ENCODE results near the gene RNF14. TPM values are rescaled to one million over a fixed set of nuclear protein-coding genes. Genes with fewer than 3 reads are reported as not detected.

The RNF14 gene
- total RNA-seq, 1 experiment from 2014 or later = 37.5 TPM

GRCh38 chr5:141941307-141941706 is 27.6 kb upstream of the RNF14 start:
- Histone ChIP-seq H3K27ac (ENCODE audit: low read depth, low read length) (peak overlapping the region; percentile 53), H2AFZ (ENCODE audit: low read depth, low read length, poor library complexity, severe bottlenecking) (no peak overlapping the region), H3K79me2 (ENCODE audit: insufficient read depth, low read length) (no peaks in the 10 kb centered on the region), H3K9me3 (ENCODE audit: control insufficient read depth in 1 of 2, insufficient read depth in 1 of 2, low read depth in 1 of 2, low read length in 2 of 2) (no peaks in the 10 kb centered on the region), H3K4me3 (replicated peaks in 1 of 2; ENCODE audit: low read depth in 1 of 2, low read length in 2 of 2) (0 out of 4 replicates have a peak overlapping the region, but pooled peaks of 1 of the 2 experiments have one; percentile 6), H3K36me3 (ENCODE audit: control insufficient read depth in 1 of 2, insufficient read depth in 2 of 2, low read length in 2 of 2) (peaks cover 18% of the 10 kb centered on the region in 2 experiments), H3K4me1 (ENCODE audit: control insufficient read depth in 1 of 2, insufficient read depth in 2 of 2, low read length in 2 of 2) (peaks cover 5 to 17% of the 10 kb centered on the region in 2 experiments; a peak in 3 of 4 replicates), H3K9ac (ENCODE audit: low read length) (no peak overlapping the region), H3K9me2 (ENCODE audit: insufficient read depth) (no peaks in the 10 kb centered on the region), H3K27me3 (ENCODE audit: insufficient read depth, low read length) (no peaks in the 10 kb centered on the region), H4K20me1 (ENCODE audit: insufficient read depth) (no peaks in the 10 kb centered on the region), H3K4me2 (ENCODE audit: low read length) (peak overlapping the region; percentile 39)
- intact Hi-C loops (cut with micrococcal nuclease) = no loop called here
- DNase-seq (ENCODE audit: low read depth, low spot score) = no peak
- CTCF ChIA-PET = interaction anchor here (0.8 to 3.6 kb wide), 4 partner anchors 20 to 62 kb away, joined by 3 to 19 read pairs (median 4); partner anchors contain the start of gene RNF14
- no TSS peak for BruUV-seq (replicated peaks)
- peak; percentile 68 for ATAC-seq
- POLR2A ChIA-PET = interaction anchor here (0.9 kb wide), 1 partner anchor 18 kb away, joined by 6 read pairs; the partner anchor contains the start of gene DELE1
- RAD21 ChIA-PET (ENCODE audit: low non-redundant PET in 1 of 2, low total read pairs in 2 of 2, uncharacterized antibody in 2 of 2, unreplicated experiment in 2 of 2) = interaction anchor here in 1 of 2 experiments (0.9 kb wide), 1 partner anchor 250 kb away, joined by 3 read pairs; no protein-coding TSS in a partner anchor
- TF ChIP-seq JUND (IDR thresholded peaks at IDR 0.05) (peak; percentile 51), SP1 (IDR thresholded peaks at IDR 0.05; ENCODE audit: low read depth) (0 out of 2 replicates have a peak, but pooled peaks have one; percentile 23), CTCF (IDR thresholded peaks at IDR 0.05 in 2 of 3, conservative IDR thresholded peaks at IDR 0.05 in 1 of 3; ENCODE audit: borderline replicate concordance in 1 of 3, insufficient read depth in 1 of 3, low read depth in 2 of 3, low read length in 2 of 3) (no peak), CBX3 (IDR thresholded peaks at IDR 0.05; ENCODE audit: low read depth) (no peak)

- Histone ChIP-seq H3K9me3 (ENCODE audit: control insufficient read depth in 1 of 2, insufficient read depth in 1 of 2, low read depth in 1 of 2, low read length in 2 of 2) (no peaks in the 10 kb centered on the region), H3K4me3 (replicated peaks in 1 of 2; ENCODE audit: low read depth in 1 of 2, low read length in 2 of 2) (no peak overlapping the region), H3K36me3 (ENCODE audit: control insufficient read depth in 1 of 2, insufficient read depth in 2 of 2, low read length in 2 of 2) (peaks cover 13 to 14% of the 10 kb centered on the region in 2 experiments), H2AFZ (ENCODE audit: low read depth, low read length, poor library complexity, severe bottlenecking) (no peak overlapping the region), H3K79me2 (ENCODE audit: insufficient read depth, low read length) (no peaks in the 10 kb centered on the region), H3K9ac (ENCODE audit: low read length) (no peak overlapping the region), H3K4me2 (ENCODE audit: low read length) (peak overlapping the region; percentile 39; the same call in 1 of the 2 replicates), H3K27me3 (ENCODE audit: insufficient read depth, low read length) (no peaks in the 10 kb centered on the region), H3K27ac (ENCODE audit: low read depth, low read length) (no peak overlapping the region), H3K4me1 (ENCODE audit: control insufficient read depth in 1 of 2, insufficient read depth in 2 of 2, low read length in 2 of 2) (peaks cover 5 to 17% of the 10 kb centered on the region in 2 experiments; a peak in 3 of 4 replicates), H4K20me1 (ENCODE audit: insufficient read depth) (no peaks in the 10 kb centered on the region), H3K9me2 (ENCODE audit: insufficient read depth) (no peaks in the 10 kb centered on the region)
- intact Hi-C loops (cut with micrococcal nuclease) = no loop called here
- ATAC-seq (no peak), DNase-seq (ENCODE audit: low read depth, low spot score) (no peak)
- no TSS peak for BruUV-seq (replicated peaks)
- TF ChIP-seq CTCF (IDR thresholded peaks at IDR 0.05 in 2 of 3, conservative IDR thresholded peaks at IDR 0.05 in 1 of 3; ENCODE audit: borderline replicate concordance in 1 of 3, insufficient read depth in 1 of 3, low read depth in 2 of 3, low read length in 2 of 3) (no peak), TCF7L2 (IDR thresholded peaks at IDR 0.05; ENCODE audit: borderline replicate concordance, extremely low read depth, insufficient read depth, insufficient read length) (no peak), EGR1 (IDR thresholded peaks at IDR 0.05; ENCODE audit: low read depth) (no peak), ZBTB33 (IDR thresholded peaks at IDR 0.05; ENCODE audit: extremely low read depth, insufficient replicate concordance, low read length) (no peak), JUND (IDR thresholded peaks at IDR 0.05) (no peak), YY1 (IDR thresholded peaks at IDR 0.05; ENCODE audit: extremely low read depth, insufficient replicate concordance, low read depth, low read length) (no peak)
- ChIA-PET POLR2A (interaction anchor here (0.9 to 2.1 kb wide), 2 partner anchors 18 kb away, joined by 6 to 7 read pairs; partner anchors contain the start of gene DELE1), RAD21 (ENCODE audit: low non-redundant PET in 1 of 2, low total read pairs in 2 of 2, uncharacterized antibody in 2 of 2, unreplicated experiment in 2 of 2) (no interaction called here), CTCF (interaction anchor here (0.8 to 3.6 kb wide), 3 partner anchors 19 to 63 kb away, joined by 4 to 19 read pairs (median 5); partner anchors contain the start of gene RNF14)
These were observed 27.1 kb upstream of the RNF14 start for GRCh38 chr5:141941779-141942178.

Measured in HCT116 (cell line).